CD4-positive, alpha-beta memory T cell (primary cell): ENCODE data around the gene SHC4. TPM values are rescaled to one million over a fixed set of nuclear protein-coding genes. Genes with fewer than 3 reads are reported as not detected.

Experiments used
- CTCF ChIA-PET: fragments of 350-600 bp; sonication (Branson Sonifier 250); formaldehyde crosslinking; loops from one replicate; lab custom pipeline; 2021; ENCODE audit warnings: inconsistent platforms; ENCODE audit not compliant: partially characterized antibody; lab: Charles Lee
- POLR2A ChIA-PET: fragments of 350-600 bp; sonication (Branson Sonifier 250); formaldehyde crosslinking; loops from one replicate; lab custom pipeline; 2021; ENCODE audit not compliant: partially characterized antibody; lab: Charles Lee
- DNase-seq, 5 donors: peaks; one replicate each; pipeline versions ENCODE4 v3.0.0 to v3.0.0-alpha.2; 2020 to 2022; ENCODE audit warnings: mixed read lengths in 1 of 5
- H3K27ac ChIP-seq: one replicate; pipeline ENCODE4 v1.7.0; 2013; ENCODE audit warnings: low read depth, low read length
- H3K27me3 ChIP-seq: 2 replicates; pipeline ENCODE4 v1.7.0; 2013; ENCODE audit warnings: mild to moderate bottlenecking, low read length, moderate library complexity; ENCODE audit not compliant: insufficient read depth
- H3K36me3 ChIP-seq: 2 replicates; pipeline ENCODE4 v1.7.0; 2013; ENCODE audit warnings: mild to moderate bottlenecking, low read length, moderate library complexity; ENCODE audit not compliant: insufficient read depth
- H3K4me1 ChIP-seq: 2 replicates; pipeline ENCODE4 v1.7.0; 2013; ENCODE audit warnings: mild to moderate bottlenecking, low read length, moderate library complexity; ENCODE audit not compliant: insufficient read depth
- H3K4me3 ChIP-seq, 2 donors: one replicate each; pipeline ENCODE4 v1.7.0; 2013; ENCODE audit warnings: low read length in 2 of 2, mild to moderate bottlenecking in 1 of 2
- H3K9me3 ChIP-seq, 2 donors: one replicate each; pipeline ENCODE4 v1.7.0; 2013; ENCODE audit warnings: low read length in 2 of 2, control low read depth in 1 of 2; ENCODE audit not compliant: control insufficient read depth in 1 of 2
- H3K27ac Mint-ChIP-seq, 7 donors: one replicate each; pipeline ENCODE4 v1.8.0; 2020 to 2021; ENCODE audit warnings: mixed read lengths in 7 of 7, mild to moderate bottlenecking in 6 of 7, inconsistent platforms in 3 of 7, moderate library complexity in 3 of 7
- H3K27me3 Mint-ChIP-seq, 2 donors: one replicate each; pipeline ENCODE4 v1.8.0; 2020 to 2021; ENCODE audit warnings: mixed read lengths in 2 of 2
- H3K36me3 Mint-ChIP-seq, 2 donors: one replicate each; pipeline ENCODE4 v1.8.0; 2020 to 2021; ENCODE audit warnings: mixed read lengths in 2 of 2, inconsistent platforms in 1 of 2, mild to moderate bottlenecking in 1 of 2
- H3K4me1 Mint-ChIP-seq, 4 donors: one replicate each; pipeline ENCODE4 v1.8.0; 2020 to 2021; ENCODE audit warnings: mixed read lengths in 4 of 4, mild to moderate bottlenecking in 1 of 4
- H3K4me3 Mint-ChIP-seq, 8 donors: one replicate each; pipeline ENCODE4 v1.8.0; 2020 to 2021; ENCODE audit warnings: mixed read lengths in 8 of 8, mild to moderate bottlenecking in 7 of 8, moderate library complexity in 6 of 8, inconsistent platforms in 3 of 8
- H3K9me3 Mint-ChIP-seq, 8 donors: one replicate each; pipeline ENCODE4 v1.8.0; 2020 to 2021; ENCODE audit warnings: mixed read lengths in 8 of 8, mild to moderate bottlenecking in 5 of 8, inconsistent platforms in 3 of 8, moderate library complexity in 1 of 8
- intact Hi-C: fragments of 100-400 bp; cut with micrococcal nuclease; formaldehyde crosslinking; loops from one replicate; pipeline ENCODE4 v1.15.1; 2023
- polyA plus RNA-seq, 2 donors: library from polyadenylated mRNA; unstranded; fragments of 300-500 nt; fragmentation: Illumina TruSeq; gene quantifications; one replicate each; pipeline ENCODE4 v1.2.3, GENCODE V29; 2021
- total RNA-seq, 2 experiments: library from RNA; stranded (reverse); gene quantifications; one replicate each; pipeline ENCODE4 v1.2.3, GENCODE V29; 2021

Gene SHC4
- total and polyA plus RNA-seq, 4 experiments from 2014 or later = 0.28 to 0.29 TPM; not detected in 2

DNA sequence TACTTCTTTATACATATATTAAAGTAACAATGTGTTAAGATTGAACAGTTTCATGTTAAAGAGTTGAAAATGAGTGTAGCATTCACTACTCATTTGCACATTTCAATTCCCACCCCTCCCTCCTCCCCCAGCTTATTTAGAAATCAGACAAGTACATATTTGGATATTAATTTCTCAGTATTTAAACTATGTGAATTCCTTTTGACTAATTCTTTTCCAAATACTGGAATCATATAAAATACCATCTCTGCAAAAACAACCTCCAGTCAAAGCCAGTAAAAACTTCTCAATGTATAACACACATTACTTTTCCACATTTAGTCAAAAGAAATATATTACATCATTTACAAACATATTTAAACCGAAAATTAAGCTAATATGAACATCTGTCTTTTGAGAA is 25.5 kb upstream of the SHC4 start:
- no peaks in the 10 kb centered on the region for H3K27me3 Mint-ChIP-seq
- Histone ChIP-seq H3K27me3 (no peaks in the 10 kb centered on the region), H3K27ac (no peak overlapping the region), H3K4me1 (no peaks in the 10 kb centered on the region), H3K4me3 (no peak overlapping the region), H3K9me3 (no peaks in the 10 kb centered on the region), H3K36me3 (peaks cover 22% of the 10 kb centered on the region)
- intact Hi-C loops = no loop called here
- H3K9me3 Mint-ChIP-seq = no peaks in the 10 kb centered on the region
- DNase-seq = no peak
- H3K4me3 Mint-ChIP-seq = no peak overlapping the region
- no peak overlapping the region for H3K27ac Mint-ChIP-seq
- peaks cover 29 to 38% of the 10 kb centered on the region in 2 donors for H3K36me3 Mint-ChIP-seq
- POLR2A ChIA-PET = no interaction called here
- CTCF ChIA-PET = interaction anchor here (0.8 to 1.7 kb wide), 3 partner anchors 13 to 317 kb away, joined by 3 to 7 read pairs (median 4); no protein-coding TSS in a partner anchor
- H3K4me1 Mint-ChIP-seq = peaks cover 0 to 1% (median under 1%) of the 10 kb centered on the region in 4 donors

DNA sequence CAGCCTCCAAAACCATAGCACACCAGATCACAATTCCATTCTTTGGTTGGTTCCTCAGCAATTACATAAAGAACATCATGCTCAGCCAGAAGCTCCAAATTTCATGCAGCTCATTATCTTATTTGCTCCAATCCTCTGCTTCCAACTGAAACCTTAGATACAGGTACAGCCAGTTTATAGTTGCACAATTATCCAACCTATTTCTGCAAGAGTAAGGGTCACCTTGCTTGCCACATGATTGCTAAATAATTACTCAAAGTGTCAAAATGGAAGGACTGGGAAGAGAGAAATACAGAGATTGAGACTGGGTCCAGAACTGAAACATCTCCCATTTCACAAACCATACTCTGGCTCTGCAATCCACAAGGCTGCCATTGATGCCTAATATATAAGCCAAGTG is 23.4 kb upstream of the SHC4 start:
- Histone ChIP-seq H3K27ac (no peak overlapping the region), H3K36me3 (peaks cover 16% of the 10 kb centered on the region), H3K27me3 (no peaks in the 10 kb centered on the region), H3K4me1 (no peaks in the 10 kb centered on the region), H3K4me3 (no peak overlapping the region), H3K9me3 (no peaks in the 10 kb centered on the region)
- POLR2A ChIA-PET = no interaction called here
- Mint-ChIP-seq H3K27ac (peak overlapping the region in 1 of 7 donors; percentile 0), H3K4me1 (peaks cover 0 to 1% (median under 1%) of the 10 kb centered on the region in 4 donors), H3K36me3 (peaks cover 12 to 21% of the 10 kb centered on the region in 2 donors), H3K9me3 (no peaks in the 10 kb centered on the region), H3K27me3 (peaks cover 2 to 3% of the 10 kb centered on the region in 2 donors), H3K4me3 (no peak overlapping the region)
- no peak for DNase-seq
- CTCF ChIA-PET = interaction anchor here (1.5 to 3.9 kb wide), 2 partner anchors 11 to 125 kb away, joined by 4 to 37 read pairs; no protein-coding TSS in a partner anchor
- intact Hi-C loops = no loop called here

GRCh38 chr15:48986240-48986639 is 22.5 kb upstream of the SHC4 start:
- peaks cover 3 to 9% of the 10 kb centered on the region in 2 donors for H3K27me3 Mint-ChIP-seq
- H3K9me3 Mint-ChIP-seq = no peaks in the 10 kb centered on the region
- H3K36me3 Mint-ChIP-seq = peaks cover 7 to 13% of the 10 kb centered on the region in 2 donors
- peaks cover 0 to 1% (median under 1%) of the 10 kb centered on the region in 4 donors for H3K4me1 Mint-ChIP-seq
- Histone ChIP-seq H3K27me3 (no peaks in the 10 kb centered on the region), H3K27ac (no peak overlapping the region), H3K9me3 (no peaks in the 10 kb centered on the region), H3K4me1 (no peaks in the 10 kb centered on the region), H3K4me3 (no peak overlapping the region), H3K36me3 (peaks cover 8% of the 10 kb centered on the region)
- ChIA-PET POLR2A (no interaction called here), CTCF (interaction anchor here (3.9 kb wide), 1 partner anchor 10 kb away, joined by 37 read pairs; no protein-coding TSS in a partner anchor)
- intact Hi-C loops = no loop called here
- H3K4me3 Mint-ChIP-seq = no peak overlapping the region
- no peak for DNase-seq
- no peak overlapping the region for H3K27ac Mint-ChIP-seq

- Histone ChIP-seq H3K9me3 (no peaks in the 10 kb centered on the region), H3K36me3 (peaks cover 4% of the 10 kb centered on the region), H3K27me3 (no peaks in the 10 kb centered on the region), H3K4me1 (no peaks in the 10 kb centered on the region), H3K4me3 (no peak overlapping the region), H3K27ac (no peak overlapping the region)
- Mint-ChIP-seq H3K9me3 (no peaks in the 10 kb centered on the region), H3K27me3 (peaks cover 6 to 15% of the 10 kb centered on the region in 2 donors), H3K27ac (no peak overlapping the region), H3K36me3 (peaks cover 4 to 10% of the 10 kb centered on the region in 2 donors), H3K4me3 (no peak overlapping the region), H3K4me1 (peaks cover 0 to 1% (median 0%) of the 10 kb centered on the region in 4 donors)
- DNase-seq = no peak
- intact Hi-C loops = no loop called here
- ChIA-PET POLR2A (interaction anchor here (0.7 kb wide), 1 partner anchor 25 kb away, joined by 3 read pairs; no protein-coding TSS in a partner anchor), CTCF (interaction anchor here (1.1 to 3.9 kb wide), 2 partner anchors 10 to 12 kb away, joined by 4 to 37 read pairs; no protein-coding TSS in a partner anchor)
Measured at GRCh38 chr15:48985516-48985915, 21.8 kb upstream of the SHC4 start.

- H3K36me3 ChIP-seq = no peaks in the 10 kb centered on the region
- ChIA-PET CTCF (interaction anchor here (1.1 to 3.9 kb wide), 2 partner anchors 9 to 11 kb away, joined by 4 to 37 read pairs; no protein-coding TSS in a partner anchor), POLR2A (no interaction called here)
- H3K4me3 Mint-ChIP-seq = no peak overlapping the region
- H3K9me3 Mint-ChIP-seq = no peaks in the 10 kb centered on the region
- no peaks in the 10 kb centered on the region for H3K9me3 ChIP-seq
- DNase-seq = no peak
- H3K27me3 ChIP-seq = no peaks in the 10 kb centered on the region
- peaks cover 0 to 1% (median 0%) of the 10 kb centered on the region in 4 donors for H3K4me1 Mint-ChIP-seq
- intact Hi-C loops = no loop called here
- H3K4me1 ChIP-seq = no peaks in the 10 kb centered on the region
- peak overlapping the region in 1 of 7 donors; percentile 25 for H3K27ac Mint-ChIP-seq
- no peak overlapping the region for H3K27ac ChIP-seq
- peaks cover 9 to 17% of the 10 kb centered on the region in 2 donors for H3K27me3 Mint-ChIP-seq
- H3K36me3 Mint-ChIP-seq = peaks cover 0 to 5% of the 10 kb centered on the region in 2 donors
- no peak overlapping the region for H3K4me3 ChIP-seq
Measured at GRCh38 chr15:48984811-48985352, 21.2 kb upstream of the SHC4 start.

DNA sequence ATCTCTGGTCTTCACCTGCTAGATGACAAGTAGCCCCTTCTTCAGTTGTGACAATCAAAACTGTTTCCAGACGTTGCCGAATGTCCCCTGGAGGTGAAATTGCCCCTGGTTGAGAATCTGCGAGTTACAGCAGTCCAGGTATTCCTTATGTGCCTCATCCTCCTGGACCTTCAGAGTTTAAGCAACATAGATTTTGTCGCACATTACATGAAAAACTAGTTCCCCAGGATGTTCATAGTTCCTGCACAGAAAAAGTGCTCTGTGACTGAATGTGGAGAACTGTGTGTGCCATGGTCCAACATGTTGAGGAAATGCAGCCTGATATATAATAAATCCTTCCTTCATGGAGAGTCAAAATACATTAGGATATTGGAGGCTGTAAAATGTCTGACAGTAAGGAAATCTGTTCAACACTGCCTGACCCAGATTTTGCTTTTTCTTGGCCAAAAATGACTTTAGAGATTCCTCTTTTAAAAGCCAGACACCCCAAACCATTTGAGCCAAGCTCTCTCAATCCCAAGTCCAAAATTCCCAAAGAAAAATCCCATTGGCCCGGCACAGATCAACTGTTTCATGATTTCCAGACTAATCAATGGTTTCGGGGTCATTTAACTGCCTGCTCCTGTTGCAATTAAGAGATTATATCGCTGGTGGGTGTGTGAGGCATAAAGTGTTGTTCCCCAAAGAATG is 20.4 kb upstream of the SHC4 start:
- no peaks in the 10 kb centered on the region for H3K9me3 ChIP-seq
- H3K27ac Mint-ChIP-seq = no peak overlapping the region
- no peaks in the 10 kb centered on the region for H3K27me3 ChIP-seq
- ChIA-PET CTCF (interaction anchor here (1.1 to 3.9 kb wide), 2 partner anchors 8 to 11 kb away, joined by 4 to 37 read pairs; no protein-coding TSS in a partner anchor), POLR2A (no interaction called here)
- no peak for DNase-seq
- H3K27ac ChIP-seq = no peak overlapping the region
- H3K9me3 Mint-ChIP-seq = no peaks in the 10 kb centered on the region
- intact Hi-C loops = no loop called here
- H3K4me1 ChIP-seq = no peaks in the 10 kb centered on the region
- no peaks in the 10 kb centered on the region for H3K36me3 ChIP-seq
- H3K4me1 Mint-ChIP-seq = peaks cover 0 to 1% (median 0%) of the 10 kb centered on the region in 4 donors
- peaks cover 0 to 3% of the 10 kb centered on the region in 2 donors for H3K36me3 Mint-ChIP-seq
- no peak overlapping the region for H3K4me3 ChIP-seq
- H3K27me3 Mint-ChIP-seq = peaks cover 10 to 20% of the 10 kb centered on the region in 2 donors
- H3K4me3 Mint-ChIP-seq = no peak overlapping the region

GRCh38 chr15:48983300-48983699 is 19.6 kb upstream of the SHC4 start:
- Mint-ChIP-seq H3K27me3 (peaks cover 10 to 20% of the 10 kb centered on the region in 2 donors), H3K36me3 (peaks cover 0 to 3% of the 10 kb centered on the region in 2 donors), H3K27ac (no peak overlapping the region), H3K4me3 (no peak overlapping the region), H3K9me3 (no peaks in the 10 kb centered on the region), H3K4me1 (peaks cover 0 to 1% (median 0%) of the 10 kb centered on the region in 4 donors)
- Histone ChIP-seq H3K36me3 (no peaks in the 10 kb centered on the region), H3K27ac (no peak overlapping the region), H3K4me3 (no peak overlapping the region), H3K27me3 (no peaks in the 10 kb centered on the region), H3K4me1 (no peaks in the 10 kb centered on the region), H3K9me3 (no peaks in the 10 kb centered on the region)
- POLR2A ChIA-PET = no interaction called here
- CTCF ChIA-PET = no interaction called here
- intact Hi-C loops = no loop called here
- DNase-seq = no peak
